ENCODE data around the gene COMT.

DNA sequence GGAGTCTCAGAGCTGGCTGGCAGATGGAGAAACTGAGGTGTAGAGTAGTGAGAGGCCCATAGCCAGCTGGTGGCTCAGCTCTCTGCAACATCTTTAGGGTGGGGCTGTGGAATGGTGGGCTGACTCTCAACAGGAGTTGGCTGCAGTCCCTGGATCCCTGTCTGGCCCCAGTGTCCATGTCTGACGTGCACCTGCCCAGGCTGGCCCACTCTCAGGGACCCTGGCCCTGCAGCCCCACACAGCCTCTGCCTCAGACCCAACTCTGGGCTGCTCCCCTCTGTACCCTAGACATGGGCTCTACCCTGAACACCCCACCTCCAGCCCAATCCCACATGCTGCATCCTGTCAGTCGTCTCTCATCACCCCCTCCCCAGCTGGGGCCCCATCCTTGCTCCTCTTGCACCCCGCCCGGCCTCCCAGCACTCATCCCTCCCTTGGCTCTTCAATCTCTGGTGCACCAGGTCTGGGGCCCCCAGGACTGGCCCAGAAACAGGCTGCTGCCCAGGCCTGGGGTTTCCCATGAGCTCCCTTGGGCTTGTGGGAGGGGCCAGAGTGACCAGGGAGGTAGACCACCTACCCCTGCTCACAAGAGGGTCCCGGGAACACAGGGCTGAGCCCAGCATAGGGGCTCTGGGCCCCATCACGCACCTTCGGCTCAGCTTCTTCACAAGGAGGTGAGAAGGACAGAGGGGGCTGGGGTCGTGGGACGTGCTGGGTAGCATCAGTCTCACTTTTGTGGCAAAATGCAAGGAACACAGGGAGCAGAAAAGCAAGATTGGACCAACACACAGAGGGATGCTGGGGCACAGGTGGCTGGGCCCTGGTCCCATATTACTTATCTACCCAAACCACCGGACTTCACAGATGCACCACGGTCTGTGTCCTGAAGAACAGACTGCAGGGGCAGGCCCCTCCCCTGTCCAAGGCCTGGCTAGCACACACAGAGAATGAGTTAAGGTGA lies 43.6 kb downstream of the COMT start:
- TF ChIP-seq EZH2phosphoT487 (IDR thresholded peaks at IDR 0.05; ENCODE audit: insufficient read depth, low read depth) (no peak), EZH2 (IDR thresholded peaks at IDR 0.05; ENCODE audit: insufficient read depth, poor library complexity, severe bottlenecking) (no peak)
